CMK (cell line): Measurements from ENCODE around the gene PPP1R14B.
A peak's percentile ranks its signal among the peaks of the same experiment; 100 is the strongest.

Experiments
- DNase-seq: peaks from one replicate; pipeline ENCODE4 v3.0.0-alpha.2; 2010; ENCODE audit warnings: low read depth

Gene PPP1R14B

DNA sequence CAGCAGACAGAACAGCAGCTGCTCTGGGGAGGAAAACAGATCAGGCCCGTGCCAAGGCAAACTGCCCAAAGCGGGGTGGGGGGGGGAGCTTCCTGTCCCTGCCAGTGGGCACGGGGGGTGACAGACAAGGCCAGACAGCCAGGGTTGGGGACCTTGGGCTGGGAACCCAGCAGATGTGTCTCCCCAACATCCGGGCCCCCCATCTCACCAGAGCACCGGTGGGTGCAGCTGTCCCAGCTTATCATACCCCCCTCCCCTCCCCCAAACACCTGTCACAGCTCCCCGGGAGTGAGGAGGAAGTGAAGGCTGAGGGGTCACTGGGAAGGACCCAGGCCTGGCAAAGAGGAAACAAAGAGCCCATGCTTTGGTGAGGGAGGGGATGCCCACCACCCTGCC is 1.3 kb downstream of the PPP1R14B start:
- DNase-seq = no peak

DNA sequence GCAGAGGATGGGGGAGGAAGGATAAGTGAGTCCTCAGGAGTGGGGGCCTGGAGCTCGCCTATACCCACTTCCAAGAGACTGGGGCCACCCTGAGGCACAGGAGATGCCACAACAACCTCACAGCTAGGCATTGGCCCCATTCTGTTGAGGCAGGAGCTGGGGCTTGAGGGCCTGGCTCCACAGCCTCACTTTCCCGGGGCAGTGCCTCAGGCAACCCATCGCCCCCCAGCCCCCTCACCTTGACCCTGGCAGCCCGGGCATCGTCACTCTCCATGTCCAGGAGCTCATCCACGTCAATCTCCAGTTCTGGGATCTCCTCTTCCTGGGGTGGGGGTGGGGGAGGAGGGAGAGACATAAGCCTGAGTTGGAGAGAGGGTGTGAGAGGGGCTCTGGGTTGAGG is 1.8 kb downstream of the PPP1R14B start:
- DNase-seq = no peak

DNA sequence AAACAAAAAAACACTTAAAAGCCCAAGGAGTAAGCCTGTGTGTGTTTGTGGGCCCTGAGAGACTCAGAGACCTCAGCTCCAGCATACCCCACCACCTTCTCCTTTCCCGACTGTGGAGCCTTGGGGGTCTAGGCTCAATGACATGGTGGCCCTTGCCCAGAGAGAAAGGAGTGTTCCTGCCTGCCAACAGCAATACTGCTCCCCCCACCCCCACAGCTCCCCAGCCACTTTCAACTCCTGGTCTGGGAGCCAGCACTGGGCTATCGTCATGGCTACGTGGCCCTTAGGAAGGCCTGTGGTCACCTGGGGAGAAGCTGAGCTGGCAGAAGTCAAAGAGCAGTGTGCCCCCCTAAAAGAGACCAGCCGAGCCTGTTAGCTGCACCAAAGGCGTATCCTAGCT is 2.6 kb downstream of the PPP1R14B start:
- DNase-seq = no peak

DNA sequence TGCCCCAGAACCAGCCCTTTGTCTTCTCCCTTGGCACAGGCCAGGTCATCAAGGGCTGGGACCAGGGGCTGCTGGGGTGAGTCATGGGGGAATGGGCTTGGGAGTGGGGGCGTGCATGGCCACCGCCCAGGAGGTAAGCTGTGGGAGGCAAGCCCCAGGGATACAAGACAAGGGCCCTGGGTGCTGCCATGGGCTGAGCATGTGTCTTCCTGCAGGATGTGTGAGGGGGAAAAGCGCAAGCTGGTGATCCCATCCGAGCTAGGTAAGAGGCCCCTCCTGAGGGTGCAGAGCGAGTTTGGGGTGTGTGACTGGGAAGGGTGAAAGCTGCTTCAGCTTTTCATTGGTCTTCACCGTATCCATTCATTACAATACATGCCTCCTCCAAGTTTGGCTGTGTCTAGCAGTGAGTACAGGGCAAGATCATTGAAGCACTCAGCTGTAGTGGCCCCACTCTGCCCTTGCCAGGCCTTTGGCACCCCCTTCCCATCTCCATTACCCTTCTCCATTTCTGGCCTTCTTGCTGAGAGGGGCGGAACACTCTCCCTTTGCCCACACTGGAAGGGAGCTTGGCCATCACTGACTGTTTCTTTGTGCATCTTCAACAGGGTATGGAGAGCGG is 3.4 kb downstream of the PPP1R14B start:
- no peak for DNase-seq

DNA sequence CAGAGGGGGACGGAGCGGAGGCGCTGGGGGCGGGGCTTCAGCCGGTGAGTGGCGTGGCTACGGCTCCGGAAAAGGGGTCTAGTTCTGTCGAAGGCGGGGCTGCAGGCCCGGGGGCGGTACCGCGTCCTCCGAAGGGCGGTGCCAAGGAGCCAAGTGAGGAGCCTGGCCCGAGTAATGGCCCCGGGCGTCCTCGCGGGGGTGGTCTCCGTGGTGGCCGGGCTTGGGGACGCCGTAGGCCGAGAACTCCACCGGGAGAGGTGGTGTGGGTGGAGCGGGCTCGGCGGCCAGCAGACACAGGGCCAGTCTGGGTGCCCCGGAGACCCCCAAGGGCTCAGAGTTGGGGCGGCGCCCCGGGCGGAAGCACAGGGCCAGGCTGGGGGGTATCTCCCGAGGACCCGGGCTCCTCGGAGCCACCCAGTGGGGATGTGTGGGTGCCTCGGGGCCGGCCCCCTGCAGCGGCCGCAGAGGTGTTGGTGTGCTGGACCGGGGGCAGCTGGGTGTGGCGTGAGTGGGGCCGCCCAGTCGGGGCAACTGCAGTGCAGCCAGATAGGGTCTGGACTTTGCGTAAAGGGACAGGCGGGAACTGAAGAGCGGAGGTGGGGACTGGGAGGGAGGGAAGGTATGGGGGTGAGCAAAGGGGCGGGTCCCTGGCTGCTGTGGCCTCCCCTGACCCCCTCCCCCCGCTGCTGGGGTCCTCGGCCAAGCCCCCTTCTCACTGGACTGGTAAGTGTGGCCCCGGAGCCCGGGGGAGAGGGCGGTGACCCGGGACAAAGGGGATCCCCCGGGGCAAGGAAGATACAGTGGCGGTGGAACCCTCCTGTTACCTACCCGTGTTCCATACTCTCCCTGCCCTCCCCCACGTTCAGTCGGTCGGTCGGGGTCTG is 5.0 kb downstream of the PPP1R14B start:
- DNase-seq = no peak

DNA sequence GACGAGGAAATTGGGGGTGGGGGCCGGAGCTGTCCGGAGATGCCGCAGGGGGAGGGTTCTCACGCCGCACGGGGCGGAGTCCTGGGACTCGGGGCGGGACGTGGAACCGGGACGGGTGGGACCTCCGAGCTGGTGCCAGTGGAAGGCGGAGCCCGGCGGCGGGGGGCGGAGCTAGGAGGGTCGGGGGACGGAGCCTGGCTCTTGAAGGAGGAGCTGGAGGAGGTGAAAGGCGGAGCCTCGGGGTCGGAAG is 5.6 kb downstream of the PPP1R14B start:
- peak; percentile 93 for DNase-seq

DNA sequence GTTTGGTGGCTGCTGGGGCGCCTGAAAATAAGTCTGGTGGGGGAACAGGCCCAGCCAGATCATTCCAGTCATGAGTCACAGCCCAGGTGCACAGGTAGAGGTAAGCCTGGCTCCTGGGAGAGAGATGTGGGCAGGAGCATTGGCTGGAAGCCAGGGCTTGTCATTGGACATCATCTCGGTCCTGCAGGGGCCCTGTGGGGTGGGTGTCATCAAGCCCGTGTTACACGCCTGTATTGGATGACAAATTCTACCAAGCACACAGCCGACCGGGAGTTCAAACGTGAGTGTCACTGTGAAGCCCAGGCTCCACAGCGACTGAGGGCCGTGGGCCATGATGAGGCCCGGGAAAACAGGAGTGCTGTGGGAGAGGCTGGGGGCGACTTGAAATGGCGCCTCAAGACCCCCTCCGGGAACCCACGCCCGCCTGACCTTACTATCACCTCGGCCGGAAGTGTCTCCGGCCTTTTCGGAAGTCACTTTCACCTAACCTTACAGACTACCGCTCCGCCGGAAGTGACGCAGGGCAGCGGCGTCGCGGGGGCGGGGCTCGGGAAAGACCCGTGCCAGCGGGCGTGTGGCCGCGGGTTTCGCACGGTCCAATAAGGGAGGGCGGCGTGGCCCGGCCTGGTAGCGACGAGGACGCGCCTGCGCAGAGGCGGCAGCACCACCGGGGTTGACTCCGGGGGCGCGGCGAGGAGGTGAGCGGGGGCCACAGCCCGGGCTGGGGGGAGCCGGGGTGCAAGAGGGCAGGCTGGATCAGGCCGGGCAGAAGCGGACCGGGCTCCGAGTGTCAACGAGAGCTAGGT is 6.1 kb downstream of the PPP1R14B start, which contains the start of gene FKBP2:
FKBP2 (plus strand) TSS at position 661 of the 806 bp plus-strand sequence. CDS start 1,293 bp downstream, outside the sequence.
- DNase-seq = peak; percentile 88

DNA sequence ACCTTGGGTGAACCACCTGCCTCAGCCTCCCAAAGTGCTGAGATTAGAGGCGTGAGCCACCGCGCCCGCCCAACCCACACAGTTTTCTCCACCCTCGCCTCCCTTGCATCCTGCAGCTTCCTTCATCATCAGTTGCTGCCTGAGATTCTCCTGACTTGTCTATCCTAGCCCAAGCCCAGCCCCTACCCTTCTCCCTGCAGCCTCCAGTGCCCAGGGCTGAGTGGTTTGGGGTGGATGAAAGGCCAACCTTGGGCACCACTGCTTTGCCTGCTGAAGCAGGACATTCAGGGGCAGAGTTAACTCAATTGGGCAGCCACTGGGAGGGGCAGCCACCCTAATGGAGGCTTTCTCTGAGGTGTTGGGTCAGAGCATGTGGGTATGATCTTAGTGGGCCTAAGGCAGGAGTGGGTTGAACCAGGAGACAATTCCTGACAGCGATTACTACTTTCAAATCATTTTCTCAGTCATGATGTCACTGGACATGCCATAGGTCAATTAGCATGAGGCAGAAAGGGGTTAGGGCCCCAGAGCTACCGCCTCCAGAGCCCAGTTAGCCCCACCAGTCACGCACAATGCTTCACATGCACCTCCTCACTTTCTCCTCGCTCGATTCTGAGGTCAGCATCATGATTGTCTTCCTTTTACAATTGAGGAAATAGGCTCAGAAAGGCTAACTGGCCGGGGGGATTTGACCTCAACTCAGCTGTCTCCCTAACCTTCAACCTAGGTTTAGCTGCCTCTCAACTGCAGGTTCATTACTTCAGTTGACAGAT is 6.9 kb downstream of the PPP1R14B start:
- no peak for DNase-seq

DNA sequence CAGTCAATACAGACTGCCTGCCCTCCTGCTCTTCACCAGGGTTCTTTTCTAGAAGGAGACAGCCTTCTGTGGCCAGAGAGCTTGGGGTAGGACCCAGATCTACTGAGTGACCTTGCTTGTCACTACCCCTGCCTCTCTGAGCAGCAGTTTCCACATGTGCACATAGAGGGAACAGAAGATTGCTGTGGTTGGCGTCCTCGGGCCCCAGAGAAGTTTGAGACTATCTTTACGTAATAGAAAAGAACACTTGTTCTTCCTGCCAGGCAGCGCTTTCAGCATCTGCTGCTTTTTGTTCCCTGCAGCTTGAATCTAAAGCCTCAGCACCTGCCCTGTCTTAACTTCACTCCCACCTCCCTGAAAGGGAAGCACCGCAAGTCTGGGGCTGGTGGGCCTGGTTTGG is 7.7 kb downstream of the PPP1R14B start:
- no peak for DNase-seq

DNA sequence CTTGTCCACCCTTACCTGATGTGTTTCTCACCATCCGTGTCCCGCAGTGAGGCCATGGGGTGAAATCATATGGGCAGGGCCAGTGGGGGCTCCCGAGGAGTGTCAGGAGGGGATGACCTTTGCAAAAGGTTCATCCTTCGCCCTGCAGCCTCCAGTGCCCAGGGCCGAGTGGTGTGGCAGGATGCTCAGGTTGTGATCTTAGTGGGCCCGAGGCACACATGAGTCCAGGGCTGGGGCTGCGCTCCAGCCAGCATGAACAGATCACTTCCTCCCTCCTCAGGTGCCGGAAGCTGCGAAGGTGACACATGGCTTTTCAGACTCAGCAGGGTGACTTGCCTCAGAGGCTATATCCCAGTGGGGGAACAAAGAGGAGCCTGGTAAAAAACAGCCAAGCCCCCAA is 8.7 kb downstream of the PPP1R14B start:
- no peak for DNase-seq

DNA sequence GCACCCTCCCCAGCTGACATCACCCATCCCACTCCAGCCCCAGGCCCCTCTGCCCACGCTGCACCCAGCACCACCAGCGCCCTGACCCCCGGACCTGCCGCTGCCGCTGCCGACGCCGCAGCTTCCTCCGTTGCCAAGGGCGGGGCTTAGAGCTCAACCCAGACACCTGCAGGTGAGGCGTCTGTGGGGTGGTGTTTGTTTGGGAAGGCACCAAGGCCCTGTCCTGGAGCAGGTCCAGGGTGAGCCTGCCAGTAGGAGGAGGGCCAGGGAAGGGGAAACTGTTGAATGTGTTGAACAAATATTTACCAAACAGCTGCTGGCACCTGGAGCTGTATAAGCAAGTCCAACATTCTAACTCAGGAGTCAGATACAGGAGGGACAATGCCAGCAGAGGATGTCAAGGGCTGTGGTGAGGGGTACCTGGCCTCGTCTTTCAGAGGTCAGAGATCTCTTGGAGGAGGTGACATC is 9.2 kb downstream of the PPP1R14B start:
- DNase-seq = no peak

DNA sequence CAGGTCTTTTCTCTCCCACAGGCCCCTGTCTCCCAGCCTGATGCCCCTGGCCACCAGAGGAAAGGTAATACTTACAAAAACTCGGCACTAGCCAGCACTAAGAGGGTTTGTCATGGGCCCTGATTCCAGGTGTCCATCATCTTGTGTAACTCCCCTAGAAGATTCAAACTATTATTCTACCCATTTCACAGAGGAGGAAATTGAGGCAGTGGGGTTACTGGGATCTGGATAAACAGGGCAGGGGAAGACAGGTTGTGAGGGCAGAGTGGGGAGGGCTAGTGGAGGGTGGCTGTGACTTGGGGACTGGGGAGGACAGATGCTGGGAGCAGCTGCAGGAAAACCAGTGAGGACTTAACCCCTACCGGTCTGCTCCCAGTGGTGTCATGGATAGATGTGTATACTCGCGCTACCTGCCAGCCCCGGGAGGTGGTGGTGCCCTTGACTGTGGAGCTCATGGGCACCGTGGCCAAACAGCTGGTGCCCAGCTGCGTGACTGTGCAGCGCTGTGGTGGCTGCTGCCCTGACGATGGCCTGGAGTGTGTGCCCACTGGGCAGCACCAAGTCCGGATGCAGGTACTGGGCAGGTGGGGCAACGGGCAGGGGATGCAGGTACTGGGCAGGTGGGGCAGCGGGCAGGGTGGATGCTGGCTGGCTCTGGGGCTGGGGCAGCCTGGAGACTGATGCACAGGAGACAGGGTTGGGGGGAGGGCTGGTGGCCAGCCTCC is 11.1 kb downstream of the PPP1R14B start:
- DNase-seq = no peak

DNA sequence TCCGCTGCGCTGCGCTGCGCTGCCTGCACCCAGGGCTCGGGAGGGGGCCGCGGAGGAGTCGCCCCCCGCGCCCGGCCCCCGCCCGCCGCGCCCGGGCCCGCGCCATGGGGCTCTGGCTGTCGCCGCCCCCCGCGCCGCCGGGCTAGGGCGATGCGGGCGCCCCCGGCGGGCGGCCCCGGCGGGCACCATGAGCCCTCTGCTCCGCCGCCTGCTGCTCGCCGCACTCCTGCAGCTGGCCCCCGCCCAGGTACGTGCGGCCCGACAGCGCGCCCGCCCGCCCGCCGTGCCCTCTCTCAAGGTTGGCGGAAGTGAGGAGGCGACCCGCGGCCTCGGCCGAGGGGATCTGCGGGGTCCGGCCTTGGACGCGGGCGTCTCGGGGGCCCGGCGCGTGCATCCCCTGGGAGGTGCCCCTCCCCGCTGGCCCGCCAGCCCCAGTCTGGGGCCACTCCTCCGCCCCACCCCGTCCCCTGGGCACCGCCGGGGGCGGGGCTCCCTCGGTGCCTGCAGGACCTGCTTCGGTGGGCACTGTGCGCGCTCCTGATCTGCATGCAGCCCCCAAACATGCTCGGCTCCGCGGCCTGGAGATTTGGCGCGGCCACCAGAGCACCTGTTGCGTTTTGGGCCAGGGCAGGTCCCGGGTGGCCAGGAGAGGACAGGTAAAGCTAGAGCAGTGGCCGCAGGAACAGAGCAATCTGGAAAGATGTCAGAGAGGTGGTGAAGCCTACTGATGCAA is 11.9 kb downstream of the PPP1R14B start:
- DNase-seq = no peak

DNA sequence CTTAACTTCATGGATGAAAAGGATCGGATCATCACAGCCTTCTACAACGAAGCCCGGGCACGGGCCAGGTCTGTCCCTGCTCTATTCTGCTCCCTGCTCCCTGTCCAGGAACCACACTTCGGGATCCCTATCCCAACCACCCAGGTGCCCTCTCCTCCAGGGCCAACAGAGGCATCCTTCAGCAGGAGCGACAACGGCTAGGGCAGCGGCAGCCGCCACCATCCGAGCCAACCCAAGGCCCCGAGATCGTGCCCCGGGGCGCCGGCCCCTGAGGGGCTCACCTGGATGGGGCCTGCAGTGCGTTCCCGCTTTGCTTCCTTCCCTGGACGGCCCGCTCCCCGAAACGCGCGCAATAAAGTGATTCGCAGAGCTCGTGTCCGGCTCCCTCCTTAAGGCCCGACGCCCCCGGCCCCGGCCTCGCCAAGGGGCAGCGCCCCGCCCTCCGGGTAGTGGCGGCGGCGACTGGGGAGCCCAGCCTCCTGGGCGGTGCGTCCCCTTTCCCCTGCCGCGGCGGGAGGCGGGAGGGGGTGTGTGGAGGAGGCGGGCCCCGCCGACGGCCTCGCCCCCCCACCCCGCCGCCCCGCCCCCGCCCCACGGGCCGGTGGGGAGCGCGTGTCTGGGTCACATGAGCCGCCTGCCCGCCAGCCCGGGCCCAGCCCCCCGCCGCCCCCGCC is 12.7 kb downstream of the PPP1R14B start, which contains the start of gene VEGFB:
VEGFB (plus strand) TSS at position 672 of the 674 bp plus-strand sequence. CDS start 250 bp downstream, outside the sequence.
- no peak for DNase-seq

DNA sequence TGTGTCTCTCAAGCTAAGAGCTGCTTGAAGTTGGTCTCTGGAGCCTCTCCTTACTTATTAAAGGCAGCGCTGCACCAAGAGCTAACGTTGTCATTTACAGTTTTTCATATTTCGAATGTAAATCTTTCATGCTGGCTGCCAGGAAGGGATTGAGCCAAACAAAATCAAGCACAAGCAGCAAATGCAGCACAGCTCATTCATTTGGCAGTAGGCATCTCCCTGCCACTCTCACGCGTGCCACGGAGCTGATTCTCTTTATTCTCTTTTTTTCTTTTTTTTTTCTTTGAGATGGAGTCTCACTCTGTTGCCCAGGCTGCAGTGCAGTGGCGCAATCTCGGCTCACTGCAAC is 13.8 kb downstream of the PPP1R14B start:
- no peak for DNase-seq

DNA sequence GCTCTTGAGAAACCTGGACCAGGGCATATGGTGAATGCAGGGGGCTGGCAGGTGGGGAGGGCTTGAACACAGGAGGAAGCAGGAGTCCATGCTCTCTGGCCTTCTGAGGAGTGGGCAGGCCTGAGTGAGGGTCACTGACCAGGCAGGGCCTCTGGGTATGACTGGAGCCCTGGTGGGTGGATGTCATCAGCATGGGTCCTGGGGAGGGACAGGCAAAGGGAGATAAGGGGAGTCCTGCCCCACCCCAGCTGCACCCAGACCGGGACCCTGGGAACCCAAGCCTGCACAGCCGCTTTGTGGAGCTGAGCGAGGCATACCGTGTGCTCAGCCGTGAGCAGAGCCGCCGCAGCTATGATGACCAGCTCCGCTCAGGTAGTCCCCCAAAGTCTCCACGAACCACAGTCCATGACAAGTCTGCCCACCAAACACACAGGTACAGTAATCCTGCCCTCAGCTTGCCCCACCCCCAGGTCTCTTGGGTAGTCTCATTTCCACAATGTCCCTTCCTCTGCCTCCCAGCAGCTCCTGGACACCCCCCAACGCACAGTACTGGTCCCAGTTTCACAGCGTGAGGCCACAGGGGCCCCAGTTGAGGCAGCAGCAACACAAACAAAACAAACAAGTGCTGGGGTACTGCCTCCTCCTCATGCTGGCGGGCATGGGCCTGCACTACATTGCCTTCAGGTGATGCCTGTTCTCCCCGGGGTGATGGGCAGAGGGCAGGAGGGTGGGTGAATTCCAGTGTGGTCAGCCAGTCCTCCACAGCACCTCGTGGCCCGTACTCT is 14.4 kb downstream of the PPP1R14B start:
- DNase-seq = no peak

DNA sequence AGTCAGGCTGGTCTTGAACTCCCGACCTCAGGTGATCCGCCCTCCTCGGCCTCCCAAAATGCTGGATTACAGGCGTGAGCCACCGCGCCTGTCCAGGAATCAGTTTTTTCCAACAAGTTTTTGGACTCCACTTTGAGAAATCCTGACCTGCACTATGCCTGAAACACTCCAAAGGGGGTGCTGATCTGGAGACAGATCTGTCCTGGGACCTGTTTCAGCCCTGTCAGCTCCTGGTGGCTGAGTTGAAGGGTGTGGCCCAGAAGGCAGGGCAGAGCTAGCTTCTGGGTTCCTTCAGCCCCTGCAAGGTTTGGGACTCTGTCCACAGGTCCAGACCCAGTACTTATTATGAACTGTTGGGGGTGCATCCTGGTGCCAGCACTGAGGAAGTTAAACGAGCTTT is 15.2 kb downstream of the PPP1R14B start:
- DNase-seq = no peak

DNA sequence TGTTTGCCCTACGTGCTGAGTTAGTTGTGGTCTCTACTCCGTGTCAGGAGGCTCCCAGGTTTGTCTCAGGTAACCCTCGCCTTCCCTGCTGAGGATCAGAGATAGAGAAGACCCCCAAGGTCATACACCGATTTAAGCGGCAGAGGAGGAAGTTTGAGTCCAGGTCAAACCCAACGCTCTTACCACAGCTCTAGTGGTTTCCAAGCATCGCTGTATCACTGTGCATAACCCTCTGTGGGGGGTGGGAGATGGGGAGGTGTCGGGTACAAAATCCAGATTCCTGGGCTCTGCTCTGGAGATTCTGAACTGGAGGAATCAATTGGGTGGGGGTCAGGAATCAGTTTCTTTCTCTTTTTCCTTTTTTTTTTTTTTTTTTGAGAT is 15.8 kb downstream of the PPP1R14B start:
- DNase-seq = no peak
